ENCODE results near the gene TMSB4Y.

The TMSB4Y gene

DNA sequence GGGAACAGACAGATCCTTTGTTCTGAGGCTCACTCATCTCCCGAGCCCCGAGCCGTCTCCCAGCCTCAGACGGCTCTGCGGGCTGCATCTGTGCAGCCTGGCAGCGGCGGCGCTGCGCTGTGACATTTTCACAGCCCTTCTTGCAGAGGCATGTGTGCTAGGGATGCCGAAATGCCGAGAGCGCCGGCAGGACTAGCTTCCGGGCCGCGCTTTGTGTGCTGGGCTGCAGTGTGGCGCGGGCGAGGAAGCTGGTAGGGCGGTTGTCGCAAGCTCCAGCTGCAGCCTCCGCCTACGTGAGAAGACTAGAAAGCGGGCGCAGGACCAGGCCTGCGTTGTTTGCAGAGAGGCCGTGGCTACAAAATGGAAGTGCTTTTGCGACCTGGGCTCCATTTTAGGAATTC, at the start of gene TMSB4Y:
Gene TMSB4Y (plus strand): TSS at position 332 of the 401 bp plus-strand sequence.
- DNase-seq: peak; percentile 76

DNA sequence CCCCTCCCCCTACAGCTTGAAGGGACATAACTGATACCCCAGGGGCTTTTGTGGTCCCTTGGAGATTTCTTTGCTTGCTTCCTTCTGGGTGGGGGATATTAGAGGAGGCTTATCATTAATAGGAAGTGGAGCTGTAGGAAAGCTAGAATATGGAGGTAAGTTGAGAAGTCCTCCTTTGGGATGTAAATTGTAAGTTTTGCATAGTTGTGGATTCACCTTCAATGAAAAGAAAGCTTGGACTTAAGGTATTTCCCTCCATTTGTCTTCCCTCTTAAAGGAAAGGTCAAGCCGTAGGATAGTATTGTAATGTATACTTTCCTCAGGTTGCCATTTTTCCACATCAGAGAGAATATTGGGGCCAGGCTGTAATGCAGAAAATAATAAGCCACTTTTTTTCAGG, 39.5 kb upstream of the TMSB4Y start:
- DNase-seq: no peak

DNA sequence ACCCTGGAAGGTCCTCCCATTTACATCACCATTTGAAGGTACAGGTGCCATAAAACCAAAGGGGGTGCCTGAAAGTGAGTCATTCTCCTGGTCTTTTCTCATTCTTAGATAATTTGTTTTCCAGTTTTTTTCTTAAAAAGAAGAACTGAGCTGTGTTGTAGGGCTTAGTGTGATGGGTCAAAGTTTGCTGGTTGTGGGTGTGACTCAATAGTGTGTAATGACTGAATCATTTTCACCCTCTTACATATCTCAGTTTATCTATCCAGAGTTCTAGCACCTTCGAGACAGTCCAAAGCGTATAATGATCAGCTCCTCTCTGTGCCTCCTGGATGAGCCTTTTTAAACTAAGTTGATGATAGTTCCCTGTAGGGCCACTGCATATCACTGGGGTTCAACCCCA, 32.6 kb upstream of the TMSB4Y start:
- DNase-seq: no peak

DNA sequence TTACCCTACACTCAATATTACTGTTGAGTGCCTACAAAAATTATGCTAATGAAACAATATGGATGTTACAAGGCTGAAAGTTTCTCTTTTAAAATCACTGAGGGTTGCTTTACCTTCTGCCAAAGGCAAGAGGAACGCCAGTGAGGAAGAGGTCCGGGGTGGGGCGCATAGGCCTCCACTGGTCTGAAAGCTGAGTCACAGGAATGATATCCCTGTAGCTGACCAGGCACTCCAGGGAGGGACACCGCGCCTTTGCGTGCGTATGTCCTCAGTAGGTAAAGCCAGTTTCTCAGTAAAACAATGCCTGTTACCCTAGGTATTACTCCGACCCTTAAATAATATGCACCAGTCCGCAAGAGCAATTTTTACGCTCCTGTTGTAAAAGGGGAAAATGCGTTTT, 1.4 kb upstream of the TMSB4Y start:
- no peak for DNase-seq

DNA sequence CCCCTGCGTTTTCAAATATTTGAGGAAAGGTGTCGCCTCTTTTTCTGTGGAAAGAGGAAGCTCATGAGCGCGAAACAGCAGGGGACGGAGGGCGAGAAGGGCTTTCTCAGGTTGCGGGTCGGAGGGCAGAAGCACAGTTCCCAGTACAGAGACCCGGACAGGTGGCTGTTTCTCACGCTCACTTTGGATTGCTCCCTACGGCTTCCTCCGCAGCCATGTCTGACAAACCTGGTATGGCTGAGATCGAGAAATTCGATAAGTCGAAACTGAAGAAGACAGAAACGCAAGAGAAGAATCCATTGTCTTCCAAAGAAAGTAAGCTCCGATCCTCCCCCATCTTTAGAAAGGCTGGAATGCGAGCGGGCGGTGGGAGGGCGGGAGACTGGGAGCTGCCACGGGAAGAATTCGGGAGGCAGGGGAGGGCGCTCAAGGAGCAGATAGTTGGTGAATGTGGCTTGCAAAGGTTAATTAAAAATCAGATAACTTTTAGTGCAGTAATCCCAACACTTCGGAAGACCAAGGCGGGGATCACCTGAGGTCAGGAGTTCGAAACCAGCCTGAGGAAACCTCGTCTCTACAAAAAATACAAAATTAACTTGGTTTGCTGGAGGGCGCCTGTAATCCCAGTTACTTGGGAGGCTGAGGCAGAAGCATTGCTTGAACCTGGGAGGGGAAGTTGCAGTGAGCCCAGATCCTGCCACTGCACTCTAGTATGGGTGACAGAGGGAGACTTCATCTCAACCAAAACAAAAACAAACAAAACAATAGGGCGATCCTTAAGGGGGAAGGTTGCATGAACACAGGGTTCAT, 627 bp downstream of the TMSB4Y start:
- no peak for DNase-seq

DNA sequence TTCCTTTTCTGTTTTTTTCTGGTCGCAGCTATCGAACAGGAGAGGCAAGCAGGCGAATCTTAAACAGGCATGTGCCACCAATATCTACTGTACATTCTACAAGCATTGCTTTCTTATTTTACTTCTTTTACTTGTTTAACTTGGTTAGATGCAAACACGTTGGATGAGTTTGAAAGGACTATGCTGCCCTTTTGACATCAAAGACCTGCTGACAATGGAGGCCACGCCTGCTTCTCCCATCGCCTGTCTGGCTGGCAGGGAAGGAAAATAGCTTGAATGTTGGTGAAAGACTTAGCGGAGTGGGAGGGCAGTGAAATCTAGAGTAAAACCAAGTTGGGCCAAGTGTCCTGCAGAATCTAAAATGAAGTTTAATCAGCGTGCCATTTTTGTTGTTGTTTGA, 1.5 kb downstream of the TMSB4Y start:
- DNase-seq: no peak

DNA sequence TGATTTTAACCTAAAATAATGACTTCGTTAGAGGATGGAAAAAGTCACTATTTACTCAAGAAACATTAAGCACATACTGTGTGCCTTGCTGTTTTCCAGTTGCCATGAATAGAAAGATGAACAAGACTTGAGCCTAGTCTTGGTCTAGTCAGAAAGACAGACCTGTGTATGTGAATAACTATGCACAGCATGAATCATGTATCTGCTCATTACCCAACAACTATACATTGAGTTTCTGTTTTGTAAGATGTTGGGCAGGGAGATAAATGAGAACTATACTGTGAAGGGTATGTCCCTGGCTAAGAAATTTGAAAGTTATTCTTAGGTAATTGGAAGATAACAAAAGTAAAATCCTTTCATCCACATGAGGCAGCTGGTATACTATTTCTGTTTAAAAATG, 4.3 kb downstream of the TMSB4Y start:
- DNase-seq: no peak

DNA sequence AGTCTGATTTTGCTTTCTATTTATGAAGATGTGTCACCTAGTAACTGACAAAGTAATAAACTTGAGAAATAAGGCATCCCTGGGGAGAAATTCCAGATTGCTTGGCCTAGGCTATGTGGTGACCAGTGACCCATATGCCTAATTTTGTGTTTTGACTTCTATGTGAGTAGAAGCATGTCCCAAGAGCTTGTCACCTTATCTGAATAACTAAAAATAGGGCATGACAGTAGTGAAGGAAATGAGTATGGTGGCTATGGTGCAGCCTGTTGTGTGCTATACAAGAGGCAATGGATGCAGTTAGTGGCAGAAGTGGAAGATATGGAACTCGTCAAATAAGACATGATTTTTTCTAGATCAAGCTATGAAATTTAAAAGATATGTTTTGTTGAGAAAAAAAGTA, 15.3 kb downstream of the TMSB4Y start:
- no peak for DNase-seq

DNA sequence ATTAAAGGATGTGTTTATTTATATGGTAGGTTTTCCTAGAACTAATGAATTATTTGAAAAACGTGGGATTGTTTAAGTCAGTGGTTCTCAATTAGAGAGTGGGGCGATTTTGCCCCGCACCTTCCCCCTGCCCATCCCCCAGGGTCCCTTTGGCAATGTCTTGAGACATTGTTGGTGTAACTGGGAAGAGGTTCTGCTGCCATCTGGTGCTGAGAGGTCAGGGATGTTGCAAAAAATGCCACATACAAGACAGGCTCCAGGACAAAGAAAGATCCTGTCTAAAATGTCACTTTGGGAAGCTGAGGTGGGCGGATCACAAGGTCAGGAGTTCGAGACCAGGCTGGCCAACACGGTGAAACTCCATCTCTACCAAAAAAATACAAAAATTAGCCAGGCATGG, 25.8 kb downstream of the TMSB4Y start:
- DNase-seq: no peak

DNA sequence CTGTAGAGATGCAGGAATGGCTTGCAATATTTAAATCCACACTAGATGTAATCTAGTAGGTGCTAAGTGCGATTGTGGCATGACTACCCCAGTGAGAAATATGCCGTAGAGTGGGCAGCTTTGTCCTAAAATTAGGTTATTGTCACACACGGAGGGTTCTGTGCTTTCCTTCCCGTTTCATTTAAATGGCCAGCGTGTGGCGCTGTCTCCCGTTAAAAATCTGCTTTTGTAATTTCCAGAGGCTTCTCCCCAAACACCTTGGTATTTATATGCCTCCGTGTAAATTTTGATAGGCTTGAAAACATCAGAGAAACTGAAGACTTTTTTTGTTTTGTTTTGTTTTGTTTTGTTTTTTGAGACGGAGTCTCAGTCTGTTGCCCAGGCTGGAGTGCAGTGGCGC, 34.9 kb downstream of the TMSB4Y start:
- no peak for DNase-seq

DNA sequence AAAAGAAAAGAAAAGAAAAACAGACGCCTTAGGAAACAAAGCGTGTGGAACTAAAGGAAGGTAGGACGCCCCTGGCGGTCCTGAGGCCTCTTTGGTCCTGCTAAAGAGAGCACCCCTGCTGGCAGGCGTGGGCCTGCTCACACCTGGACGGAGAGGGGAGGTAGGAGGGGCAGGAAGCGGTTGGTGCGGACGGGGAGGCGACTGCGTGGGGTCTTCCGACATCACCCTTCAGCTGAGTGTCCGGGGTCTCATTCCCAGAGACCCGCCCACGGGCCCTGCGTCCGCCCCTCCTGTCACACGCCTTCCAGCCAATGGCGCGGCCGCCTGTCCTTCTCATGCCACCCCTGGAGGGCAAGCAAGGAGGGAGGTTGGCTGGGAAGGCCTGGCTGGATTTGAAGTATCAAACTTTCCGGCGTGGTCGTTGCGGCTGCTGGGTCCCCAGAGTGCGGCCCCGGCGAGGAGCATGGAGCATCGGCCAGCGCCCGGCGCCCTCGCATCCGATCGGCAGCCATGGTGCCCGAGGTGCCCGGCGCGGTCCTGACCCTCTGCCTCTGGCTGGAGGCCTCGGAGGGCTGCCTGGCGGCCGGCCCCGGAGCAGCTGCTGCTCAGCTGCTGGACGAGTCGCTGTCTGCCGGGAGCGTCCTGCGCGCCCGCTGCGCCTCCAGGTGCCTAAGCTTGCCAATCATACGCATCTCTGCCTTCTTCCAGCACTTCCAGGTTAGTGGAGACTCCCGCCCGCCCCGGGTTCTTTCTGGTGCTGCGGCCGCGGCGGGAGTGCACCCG, 47.8 kb downstream of the TMSB4Y start:
- DNase-seq: peak; percentile 24

DNA sequence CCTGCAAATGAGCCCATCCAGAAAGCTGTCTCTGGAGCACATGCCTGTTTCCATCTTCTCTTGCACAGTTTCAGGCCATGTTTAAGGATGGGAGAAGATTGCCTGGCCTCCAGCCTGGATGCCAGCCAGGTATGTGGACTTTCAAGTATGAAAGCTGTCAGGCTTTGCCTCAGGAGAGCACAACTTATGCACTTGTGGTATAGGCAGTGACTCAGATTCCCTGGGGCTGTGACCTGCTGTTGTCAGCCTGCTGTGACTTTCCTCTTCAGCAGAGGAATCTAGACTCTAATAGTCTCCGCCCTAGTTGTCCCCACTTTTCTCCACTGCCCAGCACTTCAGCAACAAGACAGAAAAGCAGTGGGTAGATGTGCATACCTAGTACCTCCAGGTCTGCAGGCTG, 51.0 kb downstream of the TMSB4Y start:
- no peak for DNase-seq

All from stimulated activated CD4-positive, alpha-beta T cell treated with anti-CD3 and anti-CD28 coated beads, Interleukin-1b, Interleukin-23, amount 100 ng/mL, for 48 hours (primary cell).